Osteocyte (in vitro differentiated cells): ENCODE measurements around the gene TSEN34. TPM values are rescaled to one million over a fixed set of nuclear protein-coding genes. Genes with fewer than 3 reads are reported as not detected.

ENCODE experiments used
- DNase-seq: peaks from one replicate; pipeline ENCODE4 v3.0.0; 2021; ENCODE audit warnings: mixed read lengths; ENCODE audit not compliant: unreplicated experiment; ENCODE audit errors: extremely low spot score
- H3K27ac Mint-ChIP-seq: one replicate; pipeline ENCODE4 v1.8.0; 2021; ENCODE audit warnings: mild to moderate bottlenecking, mixed read lengths; ENCODE audit not compliant: unreplicated experiment
- H3K27me3 Mint-ChIP-seq: one replicate; pipeline ENCODE4 v1.8.0; 2021; ENCODE audit warnings: mixed read lengths; ENCODE audit not compliant: unreplicated experiment
- H3K36me3 Mint-ChIP-seq: one replicate; pipeline ENCODE4 v1.8.0; 2021; ENCODE audit warnings: mixed read lengths; ENCODE audit not compliant: unreplicated experiment
- H3K4me1 Mint-ChIP-seq: one replicate; pipeline ENCODE4 v1.8.0; 2021; ENCODE audit warnings: mixed read lengths; ENCODE audit not compliant: unreplicated experiment
- H3K4me3 Mint-ChIP-seq: one replicate; pipeline ENCODE4 v1.8.0; 2021; ENCODE audit warnings: mild to moderate bottlenecking, moderate library complexity, mixed read lengths; ENCODE audit not compliant: unreplicated experiment
- H3K9me3 Mint-ChIP-seq: one replicate; pipeline ENCODE4 v1.8.0; 2021; ENCODE audit warnings: mixed read lengths; ENCODE audit not compliant: unreplicated experiment
- total RNA-seq: library from RNA; stranded (reverse); gene quantifications from 2 replicates; pipeline ENCODE4 v1.2.1, GENCODE V29; 2021
- TF ChIP-seq, protein P1 (sequence below): fragments of 200-600 bp; sonication (generic); IDR thresholded peaks from 2 replicates; pipeline ENCODE4 v1.5.0; 2021; ENCODE audit warnings: antibody characterized with exemption, mild to moderate bottlenecking, moderate library complexity

The TSEN34 gene
- total RNA-seq, 1 donor from 2014 or later: 53.7 TPM

DNA sequence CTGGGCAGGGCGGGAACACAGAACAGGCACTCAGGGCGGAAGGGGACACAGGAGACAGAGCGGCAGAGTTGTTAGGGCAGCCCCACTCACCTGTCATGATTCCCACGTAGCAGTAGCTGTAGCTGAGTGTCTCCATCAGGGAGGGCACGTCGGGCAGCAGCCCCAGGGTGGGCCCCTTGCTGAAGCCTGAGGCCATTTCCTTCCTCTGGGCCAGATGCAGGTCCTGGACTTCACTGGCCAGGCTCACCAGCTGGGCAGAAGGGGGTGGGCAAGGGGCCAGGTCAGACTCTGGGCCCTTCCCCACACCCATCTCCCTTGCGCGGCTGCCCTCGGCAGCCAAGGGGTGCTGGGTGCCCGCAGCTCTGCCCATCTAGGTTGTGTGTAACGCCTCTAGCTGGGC, 7.7 kb upstream of the TSEN34 start:
- H3K4me3 Mint-ChIP-seq: no peak overlapping the region
- no peaks in the 10 kb centered on the region for H3K9me3 Mint-ChIP-seq
- no peak for DNase-seq
- H3K36me3 Mint-ChIP-seq: no peaks in the 10 kb centered on the region
- TF ChIP-seq, protein P1, sequence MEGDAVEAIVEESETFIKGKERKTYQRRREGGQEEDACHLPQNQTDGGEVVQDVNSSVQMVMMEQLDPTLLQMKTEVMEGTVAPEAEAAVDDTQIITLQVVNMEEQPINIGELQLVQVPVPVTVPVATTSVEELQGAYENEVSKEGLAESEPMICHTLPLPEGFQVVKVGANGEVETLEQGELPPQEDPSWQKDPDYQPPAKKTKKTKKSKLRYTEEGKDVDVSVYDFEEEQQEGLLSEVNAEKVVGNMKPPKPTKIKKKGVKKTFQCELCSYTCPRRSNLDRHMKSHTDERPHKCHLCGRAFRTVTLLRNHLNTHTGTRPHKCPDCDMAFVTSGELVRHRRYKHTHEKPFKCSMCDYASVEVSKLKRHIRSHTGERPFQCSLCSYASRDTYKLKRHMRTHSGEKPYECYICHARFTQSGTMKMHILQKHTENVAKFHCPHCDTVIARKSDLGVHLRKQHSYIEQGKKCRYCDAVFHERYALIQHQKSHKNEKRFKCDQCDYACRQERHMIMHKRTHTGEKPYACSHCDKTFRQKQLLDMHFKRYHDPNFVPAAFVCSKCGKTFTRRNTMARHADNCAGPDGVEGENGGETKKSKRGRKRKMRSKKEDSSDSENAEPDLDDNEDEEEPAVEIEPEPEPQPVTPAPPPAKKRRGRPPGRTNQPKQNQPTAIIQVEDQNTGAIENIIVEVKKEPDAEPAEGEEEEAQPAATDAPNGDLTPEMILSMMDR: no peak
- no peak overlapping the region for H3K27ac Mint-ChIP-seq
- peaks cover 15% of the 10 kb centered on the region for H3K4me1 Mint-ChIP-seq
- no peaks in the 10 kb centered on the region for H3K27me3 Mint-ChIP-seq

DNA sequence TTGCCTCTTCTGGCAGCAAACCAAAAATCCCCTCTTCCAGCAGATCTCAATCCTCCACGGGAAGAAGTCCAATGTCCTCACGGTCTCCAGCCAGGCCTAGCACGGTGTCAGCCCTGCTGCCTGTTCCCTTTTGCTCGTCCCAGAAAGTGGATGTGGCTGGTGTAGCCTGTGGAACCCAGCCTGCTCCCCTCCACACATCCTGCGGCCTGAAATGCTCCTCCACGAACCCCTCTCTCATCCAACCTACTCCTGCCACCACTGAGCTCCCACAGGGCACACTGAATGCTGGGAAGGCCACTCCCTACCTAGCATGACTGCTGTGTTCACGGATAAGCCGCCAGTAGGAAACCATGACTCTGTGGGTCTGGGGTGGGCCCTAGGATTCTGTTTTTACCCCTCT, 4.8 kb upstream of the TSEN34 start:
- Mint-ChIP-seq H3K4me3 (no peak overlapping the region), H3K4me1 (peaks cover 15% of the 10 kb centered on the region), H3K36me3 (no peaks in the 10 kb centered on the region), H3K27me3 (no peaks in the 10 kb centered on the region), H3K27ac (no peak overlapping the region), H3K9me3 (no peaks in the 10 kb centered on the region)
- TF ChIP-seq, protein P1: no peak
- no peak for DNase-seq

DNA sequence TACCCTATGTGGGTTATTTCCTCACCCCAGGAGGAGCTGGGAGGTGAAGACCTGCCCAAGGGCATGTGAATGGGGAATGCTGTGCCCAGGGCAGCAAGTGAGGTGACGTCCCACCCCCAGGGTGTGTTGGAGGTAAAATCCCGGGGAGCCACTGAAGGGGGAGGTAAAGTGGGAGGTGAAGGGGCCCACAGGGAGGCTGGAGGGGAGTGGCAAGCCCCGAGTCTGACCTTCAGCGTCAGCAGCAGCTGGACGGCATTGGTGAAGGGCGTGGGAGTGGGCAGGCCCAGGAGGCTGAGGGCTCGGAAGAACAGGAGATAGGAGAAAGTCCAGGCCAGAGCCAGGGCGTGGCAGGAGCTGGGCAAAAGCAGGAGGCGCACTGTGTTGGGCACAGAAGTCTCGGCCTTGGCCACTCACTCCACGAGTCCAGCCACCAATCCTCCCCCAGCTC, 4.2 kb upstream of the TSEN34 start:
- Mint-ChIP-seq H3K4me1 (peaks cover 20% of the 10 kb centered on the region), H3K27ac (no peak overlapping the region), H3K36me3 (peaks cover 1% of the 10 kb centered on the region), H3K27me3 (no peaks in the 10 kb centered on the region), H3K4me3 (peak overlapping the region; percentile 54), H3K9me3 (no peaks in the 10 kb centered on the region)
- no peak for DNase-seq
- TF ChIP-seq, protein P1: no peak

DNA sequence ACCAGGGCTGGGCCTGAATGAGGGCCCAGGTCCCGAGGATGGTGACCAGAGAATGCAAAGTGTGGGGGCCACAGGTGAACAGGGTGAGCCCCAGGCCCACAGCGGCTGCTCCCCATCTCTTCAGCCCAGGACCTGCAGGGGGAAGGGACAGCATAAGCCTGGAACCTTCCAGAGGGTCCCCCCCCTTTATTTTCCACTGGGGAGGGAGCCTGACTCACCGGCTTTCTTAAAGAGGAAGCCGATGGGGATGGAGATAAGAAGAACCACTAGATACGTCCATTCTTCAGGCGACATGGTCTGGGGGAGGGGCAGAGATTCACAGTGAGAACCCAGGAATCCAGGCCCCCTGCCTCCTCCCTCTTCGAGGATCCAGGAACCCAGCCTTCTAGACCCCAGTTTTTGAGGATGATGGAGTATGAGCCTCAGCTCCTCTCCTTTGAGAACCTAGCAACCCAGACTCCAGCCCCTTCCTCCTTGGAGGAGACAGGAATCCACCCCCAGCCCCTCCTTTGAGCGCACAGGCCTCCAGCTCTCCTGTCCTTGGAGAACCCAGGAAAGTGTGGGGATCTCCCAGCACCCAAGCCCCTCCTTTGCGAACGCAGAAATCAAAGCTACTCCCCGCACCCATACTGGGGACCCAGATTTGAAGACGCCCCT, 2.8 kb upstream of the TSEN34 start:
- Mint-ChIP-seq H3K36me3 (peaks cover 6% of the 10 kb centered on the region), H3K27ac (peak overlapping the region; percentile 82), H3K27me3 (no peaks in the 10 kb centered on the region), H3K9me3 (no peaks in the 10 kb centered on the region), H3K4me1 (peaks cover 32% of the 10 kb centered on the region), H3K4me3 (peak overlapping the region; percentile 93)
- TF ChIP-seq, protein P1: no peak
- no peak for DNase-seq

DNA sequence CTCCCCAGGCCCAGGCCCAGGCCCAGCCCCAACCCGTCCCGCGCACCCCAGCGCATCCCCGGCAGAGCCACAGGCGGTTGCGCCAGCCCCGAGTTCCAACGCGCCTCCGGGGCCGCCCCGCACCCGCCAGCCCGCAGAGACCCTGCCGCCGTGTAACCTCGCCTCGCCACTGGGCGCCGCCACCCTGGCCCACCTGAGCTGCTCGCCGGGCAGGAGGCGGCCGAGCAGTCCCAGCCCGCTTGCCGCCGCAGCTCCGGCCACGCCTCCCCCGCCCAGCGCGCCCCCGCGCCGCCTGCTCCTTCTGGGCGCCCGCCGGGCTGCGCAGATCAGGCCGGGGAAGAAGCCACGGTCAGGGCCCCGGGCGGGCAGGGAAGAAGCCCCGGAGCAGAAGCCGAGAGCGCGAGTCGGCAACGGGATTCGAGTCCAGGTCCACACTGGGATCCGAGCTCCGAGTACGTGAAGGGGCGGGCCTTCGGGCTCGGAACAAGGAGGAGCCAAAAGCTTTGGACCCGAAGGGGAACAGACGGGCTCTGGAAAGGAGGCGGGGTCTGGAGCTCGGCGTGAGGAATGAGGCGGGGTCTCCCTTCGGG, 1.9 kb upstream of the TSEN34 start, which contains the start of gene MBOAT7:
TSS of gene MBOAT7 (minus strand) at position 436 of the 590 bp plus-strand sequence. CDS start 1,072 bp downstream, outside the sequence.
- TF ChIP-seq, protein P1: peak; percentile 40
- Mint-ChIP-seq H3K4me1 (peaks cover 35% of the 10 kb centered on the region), H3K9me3 (no peaks in the 10 kb centered on the region), H3K27me3 (no peaks in the 10 kb centered on the region), H3K36me3 (peaks cover 10% of the 10 kb centered on the region), H3K4me3 (peak within 1 kb of the TSS; percentile 93), H3K27ac (peak within 1 kb of the TSS; percentile 100)
- DNase-seq: no peak
